BLaER1 treated with 17β-estradiol and CSF1 and Interleukin-3, amounts not matched to agents 10 nM and 100 nM (cell line): ENCODE measurements around the gene ADSL.
"Not testable (repeated sequence)": the region's sequence is repeated elsewhere in the genome, so short reads cannot be mapped to it uniquely, and the experiment has no call there.

Experiments
- H3K27ac ChIP-seq, 11 experiments: shearing (Covaris generic); formaldehyde crosslinking; 2 replicates each; pipeline ENCODE4 v1.8.1; 2022
- H3K27me3 ChIP-seq, 11 experiments: shearing (Covaris generic); formaldehyde crosslinking; 2 replicates each; pipeline ENCODE4 v1.8.1; 2022
- H3K36me3 ChIP-seq, 11 experiments: shearing (Covaris generic); formaldehyde crosslinking; 2 replicates each; pipeline ENCODE4 v1.8.1; 2022
- H3K4me1 ChIP-seq, 10 experiments: shearing (Covaris generic); formaldehyde crosslinking; 2 replicates each; pipeline ENCODE4 v1.8.1; 2022
- H3K4me2 ChIP-seq, 11 experiments: shearing (Covaris generic); formaldehyde crosslinking; 2 replicates each; pipeline ENCODE4 v1.8.1; 2022
- H3K4me3 ChIP-seq, 10 experiments: shearing (Covaris generic); formaldehyde crosslinking; 2 replicates each; pipeline ENCODE4 v1.8.1; 2022
- H3K9ac ChIP-seq, 11 experiments: shearing (Covaris generic); formaldehyde crosslinking; 2 replicates each; pipeline ENCODE4 v1.8.1; 2022
- H3K9me3 ChIP-seq, 11 experiments: shearing (Covaris generic); formaldehyde crosslinking; replicated peaks in 1 of 11; 2 replicates each; pipeline ENCODE4 v1.8.1; 2022
- H4K20me1 ChIP-seq, 11 experiments: shearing (Covaris generic); formaldehyde crosslinking; 2 replicates each; pipeline ENCODE4 v1.8.1; 2022
- Cebpa-rat ChIP-seq, 11 experiments: shearing (Covaris generic); IDR thresholded peaks; 2 replicates each; pipeline ENCODE4 v1.8.1; 2022

Gene ADSL

DNA sequence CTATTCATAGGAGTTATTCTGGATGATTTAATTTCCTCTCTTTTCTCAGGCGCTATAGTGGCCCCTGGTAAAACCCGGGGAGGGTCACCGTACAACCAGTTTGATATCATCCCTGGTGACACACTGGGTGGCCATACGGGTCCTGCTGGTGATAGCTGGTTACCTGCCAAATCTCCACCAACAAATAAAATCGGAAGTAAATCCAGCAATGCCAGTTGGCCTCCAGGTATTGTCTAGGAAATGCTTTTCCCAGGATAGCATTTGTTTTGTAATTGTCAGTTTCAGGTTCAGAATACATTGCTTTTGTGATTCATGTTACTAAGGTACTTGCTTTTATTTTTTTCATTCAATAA is 35.6 kb upstream of the ADSL start:
- H3K4me1 ChIP-seq = peaks cover 20 to 36% (median 29%) of the 10 kb centered on the region in 10 experiments
- no peak overlapping the region for H3K4me2 ChIP-seq
- no peak overlapping the region for H3K27ac ChIP-seq
- peaks cover 0 to 9% (median 0%) of the 10 kb centered on the region in 11 experiments; a peak in 2 of 22 replicates for H4K20me1 ChIP-seq
- peaks cover 86 to 100% (median 97%) of the 10 kb centered on the region in 11 experiments for H3K36me3 ChIP-seq
- H3K9me3 ChIP-seq = no peaks in the 10 kb centered on the region
- no peak overlapping the region for H3K9ac ChIP-seq
- H3K4me3 ChIP-seq = no peak overlapping the region
- no peak for TF ChIP-seq Cebpa-rat (IDR thresholded peaks at IDR 0.05)
- H3K27me3 ChIP-seq = no peaks in the 10 kb centered on the region

DNA sequence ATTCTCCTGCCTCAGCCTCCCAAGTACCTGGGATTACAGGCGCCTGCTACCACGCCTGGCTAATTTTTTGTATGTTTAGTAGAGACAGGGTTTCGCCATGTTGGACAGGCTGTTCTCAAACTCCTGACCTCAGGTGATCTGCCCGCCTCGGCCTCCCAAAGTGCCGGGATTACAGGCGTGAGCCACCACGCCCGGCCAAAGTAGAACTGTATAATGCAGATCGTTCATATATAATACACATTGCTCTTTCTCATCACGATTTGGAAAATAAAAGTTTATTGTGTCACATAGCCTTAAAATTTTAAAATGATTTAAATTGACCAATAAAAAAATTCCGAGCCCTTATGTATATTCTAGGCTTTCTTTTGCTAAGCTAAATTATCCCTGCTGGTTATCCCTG is 34.7 kb upstream of the ADSL start:
- not testable (repeated sequence) for H3K9me3 ChIP-seq, H3K4me3 ChIP-seq, H3K27ac ChIP-seq, H3K27me3 ChIP-seq, H3K4me2 ChIP-seq, H4K20me1 ChIP-seq, H3K9ac ChIP-seq
- peaks cover 85 to 100% (median 98%) of the 10 kb centered on the region in 11 experiments for H3K36me3 ChIP-seq
- peaks cover 20 to 42% (median 36%) of the 10 kb centered on the region in 10 experiments for H3K4me1 ChIP-seq

DNA sequence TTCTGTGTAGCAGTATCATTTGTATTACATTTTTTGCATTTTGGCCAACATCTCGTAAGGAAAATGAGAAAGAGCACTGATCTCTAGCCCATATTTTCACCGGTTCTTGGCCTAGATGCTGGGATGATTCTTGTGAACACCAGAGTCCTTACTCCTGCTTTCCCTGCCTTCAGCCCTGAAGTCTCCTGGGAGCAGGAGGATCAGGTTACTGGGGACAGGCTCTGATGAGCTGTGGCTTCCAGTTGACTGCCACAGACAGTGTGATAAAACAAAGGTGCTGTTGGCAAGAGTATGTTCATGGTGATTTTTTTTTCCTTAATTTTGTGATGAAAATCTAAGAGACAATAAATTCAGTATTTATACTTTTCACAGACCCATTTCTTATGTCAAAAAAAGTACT is 34.2 kb upstream of the ADSL start:
- Histone ChIP-seq H3K9me3 (no peaks in the 10 kb centered on the region), H3K4me1 (peaks cover 20 to 42% (median 36%) of the 10 kb centered on the region in 10 experiments), H3K27ac (no peak overlapping the region), H3K9ac (no peak overlapping the region), H4K20me1 (peaks cover 0 to 9% (median 0%) of the 10 kb centered on the region in 11 experiments; a peak in 2 of 22 replicates), H3K27me3 (no peaks in the 10 kb centered on the region), H3K4me3 (no peak overlapping the region), H3K36me3 (peaks cover 85 to 100% (median 98%) of the 10 kb centered on the region in 11 experiments), H3K4me2 (no peak overlapping the region)
- no peak for TF ChIP-seq Cebpa-rat (IDR thresholded peaks at IDR 0.05)

DNA sequence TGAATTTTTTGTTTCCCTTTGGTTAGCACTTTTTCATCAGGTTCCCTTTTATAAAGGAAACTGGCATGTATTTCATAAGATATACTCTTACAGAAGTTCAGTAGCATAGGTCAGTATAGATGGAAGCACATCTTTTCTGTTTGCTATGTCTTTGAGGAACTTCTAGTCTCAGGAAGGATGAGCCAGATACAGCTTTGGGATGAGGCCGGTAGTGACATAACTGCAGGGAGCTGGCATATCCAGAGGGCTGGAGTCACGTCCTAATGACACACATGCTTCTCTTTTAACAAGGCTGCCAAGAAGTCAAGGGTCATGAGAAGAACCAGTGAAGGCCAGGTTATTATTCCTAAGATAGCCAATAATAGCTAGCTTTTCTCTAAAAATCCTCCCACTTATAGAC is 33.3 kb upstream of the ADSL start:
- Histone ChIP-seq H3K4me1 (peaks cover 20 to 42% (median 36%) of the 10 kb centered on the region in 10 experiments), H3K4me2 (peak overlapping the region in 8 of 11 experiments; percentile 35 to 90 (median 66); a peak in 13 of 22 replicates), H3K4me3 (no peak overlapping the region), H3K9me3 (no peaks in the 10 kb centered on the region), H3K27me3 (no peaks in the 10 kb centered on the region), H4K20me1 (peaks cover 0 to 9% (median 0%) of the 10 kb centered on the region in 11 experiments; a peak in 2 of 22 replicates), H3K36me3 (peaks cover 85 to 100% (median 98%) of the 10 kb centered on the region in 11 experiments), H3K27ac (peak overlapping the region in 5 of 11 experiments; percentile 9 to 51 (median 28); a peak in 3 of 22 replicates), H3K9ac (no peak overlapping the region)
- no peak for TF ChIP-seq Cebpa-rat (IDR thresholded peaks at IDR 0.05)

DNA sequence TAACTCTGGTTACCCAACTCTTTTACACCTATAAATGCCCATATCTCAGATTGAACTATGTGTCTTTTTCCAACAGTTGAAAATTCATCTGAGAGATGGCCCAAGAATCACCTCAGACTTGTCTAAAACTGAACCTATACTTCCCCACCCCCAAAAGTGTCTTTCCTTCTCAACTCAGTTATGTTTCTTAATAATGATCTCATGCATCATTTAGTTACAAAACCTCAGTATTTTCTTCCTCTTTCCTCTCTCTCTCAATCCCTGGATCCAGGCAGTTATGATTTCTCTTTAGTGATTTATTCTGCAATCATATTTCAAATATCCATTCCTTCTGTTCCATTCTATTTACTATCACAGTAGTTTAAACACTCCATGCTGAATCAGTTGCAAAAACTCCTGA is 32.3 kb upstream of the ADSL start:
- H4K20me1 ChIP-seq = peaks cover 0 to 9% (median 0%) of the 10 kb centered on the region in 11 experiments; a peak in 2 of 22 replicates
- no peaks in the 10 kb centered on the region for H3K9me3 ChIP-seq
- H3K4me3 ChIP-seq = no peak overlapping the region
- no peak for TF ChIP-seq Cebpa-rat (IDR thresholded peaks at IDR 0.05)
- peak overlapping the region; percentile 24 to 90 (median 66); a peak in 21 of 22 replicates for H3K4me2 ChIP-seq
- H3K9ac ChIP-seq = no peak overlapping the region
- peaks cover 20 to 42% (median 36%) of the 10 kb centered on the region in 10 experiments for H3K4me1 ChIP-seq
- H3K27me3 ChIP-seq = no peaks in the 10 kb centered on the region
- peaks cover 85 to 100% (median 97%) of the 10 kb centered on the region in 11 experiments for H3K36me3 ChIP-seq
- H3K27ac ChIP-seq = peak overlapping the region in 9 of 11 experiments; percentile 4 to 59 (median 45); a peak in 12 of 22 replicates

DNA sequence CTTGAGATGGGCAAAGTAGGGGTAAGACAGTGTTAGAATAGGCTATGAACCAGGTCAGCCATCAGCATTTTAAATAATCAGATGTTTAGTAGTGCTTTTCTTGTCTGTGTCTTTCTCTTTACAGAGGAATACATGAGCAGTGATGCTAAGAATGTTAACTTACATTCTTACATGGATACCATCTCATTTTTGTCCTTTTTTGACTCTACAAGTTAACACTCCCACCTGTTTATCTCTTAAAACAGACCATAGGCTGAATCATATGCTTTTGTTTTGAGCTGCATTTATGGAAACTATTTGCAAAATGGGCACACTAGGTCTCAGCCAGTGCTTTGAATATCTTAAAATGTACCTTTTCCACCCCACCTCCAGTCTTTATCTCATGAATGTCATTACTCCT is 25.6 kb upstream of the ADSL start:
- no peaks in the 10 kb centered on the region; a peak in 1 of 22 replicates for H4K20me1 ChIP-seq
- TF ChIP-seq Cebpa-rat (IDR thresholded peaks at IDR 0.05) = no peak
- H3K4me1 ChIP-seq = peaks cover 0 to 14% (median 8%) of the 10 kb centered on the region in 10 experiments; a peak in 13 of 20 replicates
- H3K27me3 ChIP-seq = no peaks in the 10 kb centered on the region
- H3K9me3 ChIP-seq = no peaks in the 10 kb centered on the region
- H3K36me3 ChIP-seq = peaks cover 81 to 98% (median 96%) of the 10 kb centered on the region in 11 experiments
- no peak overlapping the region for H3K9ac ChIP-seq
- H3K27ac ChIP-seq = no peak overlapping the region
- no peak overlapping the region for H3K4me2 ChIP-seq
- no peak overlapping the region for H3K4me3 ChIP-seq

DNA sequence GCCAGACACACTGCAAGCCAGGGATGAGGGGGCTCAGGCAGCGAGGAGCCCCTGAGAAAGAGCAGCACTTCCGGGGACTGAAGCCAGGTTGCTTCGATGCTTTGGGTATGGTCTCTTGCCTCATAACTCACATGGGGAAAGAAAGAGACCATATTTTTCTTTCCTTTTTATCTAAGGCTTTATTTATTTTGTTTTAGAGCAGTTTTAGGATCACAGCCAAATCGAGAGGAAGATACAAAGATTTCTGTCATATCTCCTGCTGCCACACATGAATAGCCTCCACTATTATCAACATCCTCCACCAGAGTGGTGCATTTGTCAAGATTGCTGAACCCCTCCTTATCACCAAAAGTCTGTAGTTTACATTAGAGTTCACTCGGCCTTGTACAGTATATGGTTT is 24.3 kb upstream of the ADSL start:
- Histone ChIP-seq H3K36me3 (peaks cover 72 to 91% (median 88%) of the 10 kb centered on the region in 11 experiments), H3K4me3 (no peak overlapping the region), H3K4me1 (peaks cover 0 to 8% (median 4%) of the 10 kb centered on the region in 10 experiments; a peak in 14 of 20 replicates), H3K4me2 (no peak overlapping the region), H3K9me3 (no peaks in the 10 kb centered on the region), H3K9ac (no peak overlapping the region), H4K20me1 (no peaks in the 10 kb centered on the region; a peak in 1 of 22 replicates), H3K27me3 (no peaks in the 10 kb centered on the region), H3K27ac (no peak overlapping the region)
- TF ChIP-seq Cebpa-rat (IDR thresholded peaks at IDR 0.05) = no peak

DNA sequence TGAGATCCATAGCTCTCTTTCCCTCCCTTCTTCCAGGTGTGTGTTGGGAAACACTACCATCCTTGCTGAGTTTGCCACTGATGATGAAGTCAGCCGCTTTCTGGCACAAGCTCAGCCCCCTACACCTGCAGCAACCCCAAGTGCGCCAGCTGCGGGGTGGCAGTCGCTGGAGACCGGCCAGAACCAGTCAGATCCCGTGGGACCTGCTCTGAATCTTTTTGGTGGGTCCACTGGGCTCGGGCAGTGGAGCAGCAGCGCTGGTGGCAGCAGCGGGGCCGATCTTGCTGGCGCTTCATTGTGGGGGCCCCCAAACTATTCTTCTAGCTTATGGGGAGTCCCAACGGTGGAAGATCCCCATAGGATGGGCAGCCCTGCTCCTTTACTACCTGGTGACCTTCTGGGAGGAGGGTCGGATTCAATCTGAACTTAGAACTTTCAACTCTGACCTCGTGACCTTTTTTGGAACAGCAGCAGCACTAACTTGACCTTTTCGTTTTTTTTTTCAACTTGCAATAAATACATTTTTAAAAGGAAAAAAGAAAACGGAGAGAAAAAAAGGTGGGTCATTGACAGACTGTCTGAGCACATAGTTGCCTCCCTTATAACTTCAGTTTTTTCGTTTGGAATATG is 23.4 kb upstream of the ADSL start:
- Histone ChIP-seq H3K4me1 (peaks cover 0 to 16% (median 10%) of the 10 kb centered on the region in 10 experiments; a peak in 14 of 20 replicates), H3K9ac (no peak overlapping the region), H3K9me3 (no peaks in the 10 kb centered on the region), H3K4me2 (no peak overlapping the region), H3K36me3 (peaks cover 68 to 90% (median 80%) of the 10 kb centered on the region in 11 experiments), H4K20me1 (no peaks in the 10 kb centered on the region; a peak in 1 of 22 replicates), H3K4me3 (no peak overlapping the region), H3K27me3 (no peaks in the 10 kb centered on the region), H3K27ac (no peak overlapping the region)
- TF ChIP-seq Cebpa-rat (IDR thresholded peaks at IDR 0.05) = no peak

DNA sequence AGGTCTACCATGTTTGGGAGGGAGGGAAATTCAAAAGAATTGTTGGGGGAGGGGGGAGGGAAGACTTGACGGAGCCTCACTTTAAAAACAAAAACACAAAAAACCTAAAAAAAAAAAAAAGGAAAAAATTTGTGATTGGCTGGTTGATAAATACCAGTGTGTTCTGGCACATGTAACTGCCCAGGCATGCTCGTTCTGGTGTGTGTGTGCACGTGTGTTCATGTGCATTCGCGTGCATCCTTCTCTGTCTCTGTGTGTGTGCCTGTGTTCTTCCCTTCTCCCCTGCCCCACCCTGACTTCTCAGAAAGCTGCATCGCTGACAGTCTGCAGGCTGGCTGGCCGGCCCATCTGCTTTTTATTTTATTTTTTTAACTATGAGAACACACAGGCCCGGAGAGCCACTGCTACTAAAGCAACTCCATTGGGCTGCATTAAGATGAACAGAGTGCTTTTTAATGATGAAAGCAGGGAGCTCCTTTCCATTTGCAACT is 22.6 kb upstream of the ADSL start:
- Histone ChIP-seq H3K4me2 (no peak overlapping the region), H3K27ac (no peak overlapping the region)

More for the DNA sequence above, 22.6 kb upstream of the ADSL start:
- H3K9ac ChIP-seq = no peak overlapping the region
- H4K20me1 ChIP-seq = no peaks in the 10 kb centered on the region; a peak in 1 of 22 replicates
- no peak overlapping the region for H3K4me3 ChIP-seq
- H3K4me1 ChIP-seq = peaks cover 0 to 16% (median 10%) of the 10 kb centered on the region in 10 experiments; a peak in 14 of 20 replicates
- no peaks in the 10 kb centered on the region for H3K27me3 ChIP-seq
- peaks cover 61 to 90% (median 73%) of the 10 kb centered on the region in 11 experiments for H3K36me3 ChIP-seq
- no peak for TF ChIP-seq Cebpa-rat (IDR thresholded peaks at IDR 0.05)
- no peaks in the 10 kb centered on the region for H3K9me3 ChIP-seq
